ENCODE data around the gene PDE8A.

Gene PDE8A

DNA sequence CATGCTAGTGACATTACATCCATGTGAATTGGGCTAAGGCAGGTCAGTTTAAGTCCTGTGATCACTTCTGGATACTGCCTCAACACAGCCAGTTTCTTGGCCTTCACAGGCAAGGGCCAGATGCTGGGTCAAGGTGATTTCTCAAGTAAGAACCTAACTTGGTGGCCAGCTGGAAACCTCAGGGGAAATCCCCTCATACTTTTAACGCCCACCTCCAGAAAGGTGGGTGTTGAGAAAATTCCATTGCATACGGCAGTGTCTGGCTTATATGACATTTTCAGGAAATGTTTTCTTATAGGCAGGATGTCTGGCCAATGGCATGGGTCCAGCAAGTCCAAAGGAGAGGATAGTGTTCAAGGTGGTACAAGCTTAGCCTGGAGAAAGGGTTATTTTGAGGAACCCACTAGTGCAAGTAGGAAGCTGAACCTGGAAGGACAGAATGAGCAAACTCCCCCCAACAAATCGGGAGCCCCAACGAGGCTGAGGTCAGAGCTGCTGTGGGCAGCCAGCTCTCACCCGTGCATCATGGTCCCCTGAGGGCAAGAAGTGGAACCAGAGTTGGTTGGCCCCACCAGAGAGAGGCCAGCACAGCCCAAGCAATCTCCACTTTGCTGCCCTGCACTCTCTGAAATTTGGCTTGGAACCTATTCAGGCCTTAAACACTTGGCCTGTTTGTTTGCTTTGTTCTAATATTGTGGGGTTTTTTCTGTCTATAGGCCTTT is 135.4 kb downstream of the PDE8A start (continued):
- no peak for TF ChIP-seq ZNF433 (tag by site-specific recombination; IDR thresholded peaks at IDR 0.05; ENCODE audit: low read depth)
- TF ChIP-seq ZNF302 (tag by site-specific recombination; IDR thresholded peaks at IDR 0.05; ENCODE audit: low read depth) = no peak
- TF ChIP-seq OSR2 (tag by site-specific recombination; IDR thresholded peaks at IDR 0.05) = no peak

DNA sequence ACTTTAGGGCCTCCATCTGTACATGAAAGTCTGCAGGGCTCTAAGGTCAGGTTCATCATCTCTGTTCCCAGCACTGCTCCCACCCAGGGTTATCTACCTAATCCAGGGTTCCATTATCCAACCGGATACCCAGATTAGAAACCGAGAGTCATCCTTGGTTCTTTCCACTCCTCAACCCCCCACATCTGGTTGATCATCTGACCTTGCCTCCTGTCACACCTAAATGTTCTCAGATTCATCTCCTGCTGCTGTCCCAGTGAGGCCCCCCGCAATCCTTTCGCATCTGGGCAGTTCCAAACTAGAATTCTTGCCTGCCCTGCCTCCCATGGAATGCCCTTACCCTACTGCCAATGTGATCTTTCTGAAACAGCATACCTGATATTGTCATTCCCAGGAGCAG is 136.5 kb downstream of the PDE8A start:
- TF ChIP-seq, protein P1, sequence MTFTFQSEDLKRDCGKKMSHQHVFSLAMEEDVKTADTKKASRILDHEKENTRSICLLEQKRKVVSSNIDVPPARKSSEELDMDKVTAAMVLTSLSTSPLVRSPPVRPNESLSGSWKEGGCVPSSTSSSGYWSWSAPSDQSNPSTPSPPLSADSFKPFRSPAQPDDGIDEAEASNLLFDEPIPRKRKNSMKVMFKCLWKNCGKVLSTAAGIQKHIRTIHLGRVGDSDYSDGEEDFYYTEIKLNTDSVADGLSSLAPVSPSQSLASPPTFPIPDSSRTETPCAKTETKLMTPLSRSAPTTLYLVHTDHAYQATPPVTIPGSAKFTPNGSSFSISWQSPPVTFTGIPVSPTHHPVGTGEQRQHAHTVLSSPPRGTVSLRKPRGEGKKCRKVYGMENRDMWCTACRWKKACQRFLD (tag by site-specific recombination; IDR thresholded peaks at IDR 0.05) = no peak
- TF ChIP-seq, protein P2, sequence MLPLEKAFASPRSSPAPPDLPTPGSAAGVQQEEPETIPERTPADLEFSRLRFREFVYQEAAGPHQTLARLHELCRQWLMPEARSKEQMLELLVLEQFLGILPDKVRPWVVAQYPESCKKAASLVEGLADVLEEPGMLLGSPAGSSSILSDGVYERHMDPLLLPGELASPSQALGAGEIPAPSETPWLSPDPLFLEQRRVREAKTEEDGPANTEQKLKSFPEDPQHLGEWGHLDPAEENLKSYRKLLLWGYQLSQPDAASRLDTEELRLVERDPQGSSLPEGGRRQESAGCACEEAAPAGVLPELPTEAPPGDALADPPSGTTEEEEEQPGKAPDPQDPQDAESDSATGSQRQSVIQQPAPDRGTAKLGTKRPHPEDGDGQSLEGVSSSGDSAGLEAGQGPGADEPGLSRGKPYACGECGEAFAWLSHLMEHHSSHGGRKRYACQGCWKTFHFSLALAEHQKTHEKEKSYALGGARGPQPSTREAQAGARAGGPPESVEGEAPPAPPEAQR (tag by site-specific recombination; IDR thresholded peaks at IDR 0.05) = no peak
- TF ChIP-seq SETDB1 (IDR thresholded peaks at IDR 0.05; ENCODE audit: insufficient read length, low read length) = no peak
- TF ChIP-seq, protein P3, sequence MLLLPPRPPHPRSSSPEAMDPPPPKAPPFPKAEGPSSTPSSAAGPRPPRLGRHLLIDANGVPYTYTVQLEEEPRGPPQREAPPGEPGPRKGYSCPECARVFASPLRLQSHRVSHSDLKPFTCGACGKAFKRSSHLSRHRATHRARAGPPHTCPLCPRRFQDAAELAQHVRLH (tag by site-specific recombination; IDR thresholded peaks at IDR 0.05) = no peak
- TF ChIP-seq GLI2 (tag by site-specific recombination; IDR thresholded peaks at IDR 0.05; ENCODE audit: borderline replicate concordance, low read depth) = no peak
- peaks cover 7 to 52% of the 10 kb centered on the region in 2 experiments for H3K36me3 ChIP-seq (ENCODE audit: control insufficient read depth in 2 of 2, insufficient read depth in 1 of 2, low read length in 2 of 2)
- H3K4me3 ChIP-seq (ENCODE audit: low read depth, low read length) = no peak overlapping the region
- POLR2A ChIA-PET = no interaction called here
- H3K9me3 ChIP-seq (ENCODE audit: control insufficient read depth, insufficient read depth, low read depth, low read length) = no peaks in the 10 kb centered on the region
- H3K27ac ChIP-seq (ENCODE audit: extremely low read depth, low read depth, low read length) = no peak overlapping the region
- CTCF ChIA-PET = no interaction called here
- H3K4me1 ChIP-seq (ENCODE audit: control insufficient read depth, insufficient read depth, low read length) = no peaks in the 10 kb centered on the region

DNA sequence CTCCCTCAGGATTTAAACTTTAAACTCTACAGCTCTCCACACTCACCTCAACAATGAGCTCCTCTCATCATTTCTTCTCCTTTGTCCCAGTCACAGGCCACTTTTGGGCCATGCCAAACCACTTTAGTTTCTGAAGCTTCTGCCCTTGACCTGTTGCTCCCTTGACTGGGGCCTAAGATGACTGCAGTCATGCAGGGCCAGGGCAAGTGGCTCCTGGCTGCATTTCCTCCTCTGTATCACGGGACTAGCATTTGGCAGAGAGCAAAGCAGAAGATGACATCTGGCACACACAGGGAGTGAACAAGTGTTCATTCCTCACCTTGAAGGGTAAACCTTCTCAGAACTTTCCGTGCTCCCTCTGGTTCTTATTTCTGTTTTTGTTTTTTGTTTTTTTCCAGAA is 136.9 kb downstream of the PDE8A start:
- H3K4me1 ChIP-seq (ENCODE audit: control insufficient read depth, insufficient read depth, low read length) = no peaks in the 10 kb centered on the region
- H3K4me3 ChIP-seq (ENCODE audit: low read depth, low read length) = no peak overlapping the region
- POLR2A ChIA-PET = no interaction called here
- no peaks in the 10 kb centered on the region for H3K9me3 ChIP-seq (ENCODE audit: control insufficient read depth, insufficient read depth, low read depth, low read length)
- CTCF ChIA-PET = no interaction called here
- TF ChIP-seq SCRT2 (tag by site-specific recombination; IDR thresholded peaks at IDR 0.05) (peak; percentile 72), SCRT1 (tag by site-specific recombination; IDR thresholded peaks at IDR 0.05; ENCODE audit: borderline replicate concordance) (0 out of 2 replicates have a peak, but pooled peaks have one; percentile 10)
- TF ChIP-seq, protein P4, sequence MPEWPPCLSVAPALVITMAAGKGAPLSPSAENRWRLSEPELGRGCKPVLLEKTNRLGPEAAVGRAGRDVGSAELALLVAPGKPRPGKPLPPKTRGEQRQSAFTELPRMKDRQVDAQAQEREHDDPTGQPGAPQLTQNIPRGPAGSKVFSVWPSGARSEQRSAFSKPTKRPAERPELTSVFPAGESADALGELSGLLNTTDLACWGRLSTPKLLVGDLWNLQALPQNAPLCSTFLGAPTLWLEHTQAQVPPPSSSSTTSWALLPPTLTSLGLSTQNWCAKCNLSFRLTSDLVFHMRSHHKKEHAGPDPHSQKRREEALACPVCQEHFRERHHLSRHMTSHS (tag by site-specific recombination; IDR thresholded peaks at IDR 0.05) = no peak
- H3K36me3 ChIP-seq (ENCODE audit: control insufficient read depth in 2 of 2, insufficient read depth in 1 of 2, low read length in 2 of 2) = peaks cover 7 to 55% of the 10 kb centered on the region in 2 experiments
- no peak overlapping the region for H3K27ac ChIP-seq (ENCODE audit: extremely low read depth, low read depth, low read length)

DNA sequence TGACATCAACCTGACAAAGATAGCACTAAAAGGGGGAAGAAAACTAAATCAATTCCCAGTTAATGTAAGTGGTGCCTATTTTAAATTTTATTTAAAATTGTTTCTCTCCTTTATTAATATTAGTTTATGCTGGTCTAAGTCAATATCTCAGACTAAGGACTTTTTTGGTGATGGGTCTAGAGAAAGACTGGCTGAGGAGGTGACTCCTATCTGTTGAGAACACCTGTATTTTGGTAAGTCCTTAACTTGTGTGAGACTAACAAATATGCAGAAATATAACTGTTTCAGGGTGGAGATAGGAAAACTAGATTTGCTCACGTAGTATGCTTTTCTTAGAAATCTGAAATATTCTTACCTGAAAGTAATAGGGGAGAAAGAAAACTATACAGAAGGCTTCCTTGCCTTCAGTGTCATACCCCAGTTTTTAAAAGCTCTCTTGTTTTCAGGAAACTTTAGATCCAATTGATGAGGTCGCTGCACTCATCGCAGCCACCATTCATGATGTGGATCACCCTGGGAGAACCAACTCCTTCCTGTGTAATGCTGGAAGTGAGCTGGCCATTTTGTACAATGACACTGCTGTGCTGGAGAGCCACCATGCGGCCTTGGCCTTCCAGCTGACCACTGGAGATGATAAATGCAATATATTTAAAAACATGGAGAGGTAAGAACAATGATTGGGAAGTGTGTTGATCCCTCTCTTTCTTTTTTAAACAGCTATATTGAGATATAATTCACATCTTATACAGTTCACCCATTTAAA is 138.9 kb downstream of the PDE8A start:
- CTCF ChIA-PET = interaction anchor here (0.7 kb wide), 1 partner anchor 48 kb away, joined by 3 read pairs; no protein-coding TSS in a partner anchor
- no peaks in the 10 kb centered on the region for H3K4me1 ChIP-seq (ENCODE audit: control insufficient read depth, insufficient read depth, low read length)
- H3K4me3 ChIP-seq (ENCODE audit: low read depth, low read length) = no peak overlapping the region
- no peaks in the 10 kb centered on the region for H3K9me3 ChIP-seq (ENCODE audit: control insufficient read depth, insufficient read depth, low read depth, low read length)
- peaks cover 12 to 58% of the 10 kb centered on the region in 2 experiments for H3K36me3 ChIP-seq (ENCODE audit: control insufficient read depth in 2 of 2, insufficient read depth in 1 of 2, low read length in 2 of 2)
- no peak overlapping the region for H3K27ac ChIP-seq (ENCODE audit: extremely low read depth, low read depth, low read length)
- POLR2A ChIA-PET = interaction anchor here (1.1 kb wide), 1 partner anchor 34 kb away, joined by 5 read pairs; no protein-coding TSS in a partner anchor
- TF ChIP-seq ZBTB1 (tag by site-specific recombination; IDR thresholded peaks at IDR 0.05) = no peak
- TF ChIP-seq ZNF10 (tag by site-specific recombination; IDR thresholded peaks at IDR 0.05) = no peak
- no peak for TF ChIP-seq ZNF501 (tag by site-specific recombination; IDR thresholded peaks at IDR 0.05)
- no peak for TF ChIP-seq ZNF558 (tag by site-specific recombination; IDR thresholded peaks at IDR 0.05)
